ENCODE data around the gene TEX38.
"Not testable (repeated sequence)": the region's sequence is repeated elsewhere in the genome, so short reads cannot be mapped to it uniquely, and the experiment has no call there.

The TEX38 gene

GRCh38 chr1:46656643-46657042 lies 15.0 kb upstream of the TEX38 start:
- TF ChIP-seq EZH2phosphoT487 (IDR thresholded peaks at IDR 0.05; ENCODE audit: borderline replicate concordance) (no peak), CTCF (conservative IDR thresholded peaks at IDR 0.05; ENCODE audit: low read length) (no peak)

GRCh38 chr1:46657775-46658174 lies 13.9 kb upstream of the TEX38 start:
- Histone ChIP-seq H3K4me2 (ENCODE audit: low read depth, low read length, poor library complexity, severe bottlenecking) (no peak overlapping the region), H3K4me1 (ENCODE audit: insufficient read depth, low read length, poor library complexity, severe bottlenecking) (peaks cover 14% of the 10 kb centered on the region), H4K20me1 (ENCODE audit: insufficient read depth, low read length, poor library complexity, severe bottlenecking) (no peaks in the 10 kb centered on the region), H3K9me2 (replicated peaks; ENCODE audit: low read depth, low read length) (no peaks in the 10 kb centered on the region), H2AFZ (ENCODE audit: low read length) (no peak overlapping the region), H3K27me3 (ENCODE audit: insufficient read depth, low read length, poor library complexity, severe bottlenecking) (no peaks in the 10 kb centered on the region), H3K4me3 (ENCODE audit: low read length, poor library complexity, severe bottlenecking) (no peak overlapping the region), H3K79me2 (ENCODE audit: insufficient read depth, low read length) (no peaks in the 10 kb centered on the region), H3K36me3 (ENCODE audit: insufficient read depth, low read length) (peaks cover 4% of the 10 kb centered on the region; the same call in 1 of the 2 replicates), H3F3A (ENCODE audit: low read depth) (peaks cover 13% of the 10 kb centered on the region), H3K9me3 (ENCODE audit: insufficient read depth, low read depth, low read length) (no peaks in the 10 kb centered on the region), H3K9ac (ENCODE audit: low read depth, low read length, poor library complexity, severe bottlenecking) (no peak overlapping the region)
- TF ChIP-seq CTCF (conservative IDR thresholded peaks at IDR 0.05; ENCODE audit: low read length) (no peak), EZH2phosphoT487 (IDR thresholded peaks at IDR 0.05; ENCODE audit: borderline replicate concordance) (no peak)

More at GRCh38 chr1:46656643-46657042, 15.0 kb upstream of the TEX38 start:
- Histone ChIP-seq H3K36me3 (ENCODE audit: insufficient read depth, low read length) (peaks cover 4% of the 10 kb centered on the region; the same call in 1 of the 2 replicates), H3K9ac (ENCODE audit: low read depth, low read length, poor library complexity, severe bottlenecking) (no peak overlapping the region), H3K4me2 (ENCODE audit: low read depth, low read length, poor library complexity, severe bottlenecking) (no peak overlapping the region), H3K4me1 (ENCODE audit: insufficient read depth, low read length, poor library complexity, severe bottlenecking) (peaks cover 24% of the 10 kb centered on the region), H3F3A (ENCODE audit: low read depth) (peaks cover 20% of the 10 kb centered on the region), H3K9me2 (replicated peaks; ENCODE audit: low read depth, low read length) (no peaks in the 10 kb centered on the region), H3K4me3 (ENCODE audit: low read length, poor library complexity, severe bottlenecking) (no peak overlapping the region), H3K9me3 (ENCODE audit: insufficient read depth, low read depth, low read length) (no peaks in the 10 kb centered on the region), H3K79me2 (ENCODE audit: insufficient read depth, low read length) (no peaks in the 10 kb centered on the region), H4K20me1 (ENCODE audit: insufficient read depth, low read length, poor library complexity, severe bottlenecking) (no peaks in the 10 kb centered on the region), H2AFZ (ENCODE audit: low read length) (no peak overlapping the region), H3K27me3 (ENCODE audit: insufficient read depth, low read length, poor library complexity, severe bottlenecking) (no peaks in the 10 kb centered on the region)

GRCh38 chr1:46659307-46659870 lies 12.3 kb upstream of the TEX38 start:
- Histone ChIP-seq H3K4me3 (ENCODE audit: low read length, poor library complexity, severe bottlenecking) (no peak overlapping the region), H3K4me2 (ENCODE audit: low read depth, low read length, poor library complexity, severe bottlenecking) (no peak overlapping the region), H3K27me3 (ENCODE audit: insufficient read depth, low read length, poor library complexity, severe bottlenecking) (no peaks in the 10 kb centered on the region), H3F3A (ENCODE audit: low read depth) (no peaks in the 10 kb centered on the region; the same call in 1 of the 2 replicates), H2AFZ (ENCODE audit: low read length) (no peak overlapping the region), H3K9me3 (ENCODE audit: insufficient read depth, low read depth, low read length) (no peaks in the 10 kb centered on the region), H3K79me2 (ENCODE audit: insufficient read depth, low read length) (no peaks in the 10 kb centered on the region), H3K9me2 (replicated peaks; ENCODE audit: low read depth, low read length) (no peaks in the 10 kb centered on the region), H3K9ac (ENCODE audit: low read depth, low read length, poor library complexity, severe bottlenecking) (no peak overlapping the region), H3K4me1 (ENCODE audit: insufficient read depth, low read length, poor library complexity, severe bottlenecking) (no peaks in the 10 kb centered on the region), H3K36me3 (ENCODE audit: insufficient read depth, low read length) (peaks cover 10% of the 10 kb centered on the region; the same call in 1 of the 2 replicates), H4K20me1 (ENCODE audit: insufficient read depth, low read length, poor library complexity, severe bottlenecking) (no peaks in the 10 kb centered on the region)
- no peak for TF ChIP-seq EZH2phosphoT487 (IDR thresholded peaks at IDR 0.05; ENCODE audit: borderline replicate concordance)
- TF ChIP-seq CTCF (conservative IDR thresholded peaks at IDR 0.05; ENCODE audit: low read length) = no peak

GRCh38 chr1:46660116-46660515 lies 11.5 kb upstream of the TEX38 start:
- not testable (repeated sequence) for H3K4me1 ChIP-seq (ENCODE audit: insufficient read depth, low read length, poor library complexity, severe bottlenecking); H3K9me2 ChIP-seq (replicated peaks; ENCODE audit: low read depth, low read length); H4K20me1 ChIP-seq (ENCODE audit: insufficient read depth, low read length, poor library complexity, severe bottlenecking); H3K9ac ChIP-seq (ENCODE audit: low read depth, low read length, poor library complexity, severe bottlenecking); H2AFZ ChIP-seq (ENCODE audit: low read length); H3K79me2 ChIP-seq (ENCODE audit: insufficient read depth, low read length); H3K9me3 ChIP-seq (ENCODE audit: insufficient read depth, low read depth, low read length); H3K4me2 ChIP-seq (ENCODE audit: low read depth, low read length, poor library complexity, severe bottlenecking); H3K27me3 ChIP-seq (ENCODE audit: insufficient read depth, low read length, poor library complexity, severe bottlenecking); H3K4me3 ChIP-seq (ENCODE audit: low read length, poor library complexity, severe bottlenecking); H3F3A ChIP-seq (ENCODE audit: low read depth)
- peaks cover 12% of the 10 kb centered on the region; the same call in 1 of the 2 replicates for H3K36me3 ChIP-seq (ENCODE audit: insufficient read depth, low read length)

- not testable (repeated sequence) for H3K4me3 ChIP-seq (ENCODE audit: low read length, poor library complexity, severe bottlenecking); H3K9me2 ChIP-seq (replicated peaks; ENCODE audit: low read depth, low read length); H3F3A ChIP-seq (ENCODE audit: low read depth); H3K9me3 ChIP-seq (ENCODE audit: insufficient read depth, low read depth, low read length); H2AFZ ChIP-seq (ENCODE audit: low read length); H3K4me2 ChIP-seq (ENCODE audit: low read depth, low read length, poor library complexity, severe bottlenecking); H3K27me3 ChIP-seq (ENCODE audit: insufficient read depth, low read length, poor library complexity, severe bottlenecking); H3K36me3 ChIP-seq (ENCODE audit: insufficient read depth, low read length); H3K4me1 ChIP-seq (ENCODE audit: insufficient read depth, low read length, poor library complexity, severe bottlenecking); H3K79me2 ChIP-seq (ENCODE audit: insufficient read depth, low read length); H3K9ac ChIP-seq (ENCODE audit: low read depth, low read length, poor library complexity, severe bottlenecking); H4K20me1 ChIP-seq (ENCODE audit: insufficient read depth, low read length, poor library complexity, severe bottlenecking)
Measured at GRCh38 chr1:46662919-46663318, 8.7 kb upstream of the TEX38 start.

Measured in Loucy (cell line).